ENCODE measurements around the gene RXFP3.

The RXFP3 gene

DNA sequence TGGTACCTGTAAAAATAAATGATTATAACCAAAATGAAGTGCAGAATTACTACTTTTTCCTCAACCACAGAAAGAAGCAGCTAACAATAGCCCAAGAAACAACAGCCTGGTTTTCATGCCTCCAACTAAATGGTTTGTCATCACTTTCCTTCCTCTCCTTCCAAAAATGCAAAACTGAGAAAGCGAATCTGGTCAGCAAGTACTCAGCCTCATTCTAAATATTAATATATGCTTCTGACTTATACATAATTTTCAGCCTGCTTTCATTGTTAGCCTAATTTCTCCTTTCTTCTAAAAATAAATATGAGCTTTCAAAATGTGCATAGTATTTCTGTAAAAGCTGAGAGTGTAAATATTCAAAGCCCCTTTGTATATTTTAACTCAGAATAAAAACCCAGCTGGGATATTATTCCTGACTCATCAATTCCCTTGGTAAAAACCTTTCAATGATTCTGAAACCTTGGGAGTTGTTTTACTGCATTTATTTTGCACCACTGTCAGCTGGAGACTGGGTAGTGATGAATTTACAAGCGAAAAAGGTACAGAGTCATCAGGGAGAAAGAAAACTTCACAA, 21.5 kb downstream of the RXFP3 start:
- TF ChIP-seq GATA2 (IDR thresholded peaks at IDR 0.05; ENCODE audit: low read depth, low read length) (no peak), GATA3 (IDR thresholded peaks at IDR 0.05; ENCODE audit: low read depth, low read length) (no peak)

DNA sequence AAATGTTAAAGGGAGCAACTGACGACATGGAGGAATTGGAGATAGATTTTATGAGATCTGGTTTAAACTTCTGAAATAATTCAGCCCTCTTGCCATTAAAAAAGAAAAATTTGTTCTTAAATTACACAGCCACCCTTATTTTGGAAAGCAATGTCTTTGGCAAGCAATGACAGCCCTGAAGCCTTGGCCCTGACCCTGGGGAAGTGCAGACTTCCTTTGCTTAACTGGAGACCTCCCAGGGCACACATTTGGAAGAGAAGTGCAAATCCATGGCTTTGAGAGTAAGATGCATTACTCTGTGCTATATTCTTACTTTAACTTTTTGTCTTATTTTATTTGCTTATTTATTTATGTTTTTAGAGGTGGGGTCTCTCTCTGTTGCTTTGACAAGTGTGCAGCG, 22.0 kb downstream of the RXFP3 start:
- TF ChIP-seq GATA3 (IDR thresholded peaks at IDR 0.05; ENCODE audit: low read depth, low read length), result no peak
- no peak for TF ChIP-seq GATA2 (IDR thresholded peaks at IDR 0.05; ENCODE audit: low read depth, low read length)

DNA sequence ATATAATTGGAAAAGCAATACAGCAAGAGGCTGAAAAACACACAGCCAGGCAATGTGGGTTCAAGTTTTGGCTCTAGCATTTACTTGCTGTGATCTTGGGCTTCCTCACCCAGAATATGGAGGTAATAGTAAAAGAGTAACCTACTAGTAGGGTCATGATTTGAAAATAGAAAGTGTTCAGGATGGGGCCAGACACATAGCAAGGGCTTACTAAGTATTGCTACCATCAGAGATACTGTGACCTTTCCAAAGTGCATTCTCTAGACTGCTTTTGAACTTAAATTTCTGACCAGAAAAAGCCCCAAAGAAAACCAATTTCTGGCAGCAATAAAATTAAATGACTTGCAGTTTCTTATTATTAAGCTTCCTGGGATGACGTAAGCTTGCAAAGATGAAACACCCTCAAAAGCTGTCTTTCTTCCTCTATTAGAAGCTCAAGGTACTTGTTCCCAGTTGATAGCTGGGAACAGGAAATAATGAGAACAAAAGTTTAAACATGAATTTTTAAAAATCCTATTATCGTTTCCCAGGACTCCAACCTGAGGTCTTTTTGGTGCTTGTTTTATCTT, 28.0 kb downstream of the RXFP3 start:
- no peak for TF ChIP-seq GATA3 (IDR thresholded peaks at IDR 0.05; ENCODE audit: low read depth, low read length)
- TF ChIP-seq GATA2 (IDR thresholded peaks at IDR 0.05; ENCODE audit: low read depth, low read length), result no peak

DNA sequence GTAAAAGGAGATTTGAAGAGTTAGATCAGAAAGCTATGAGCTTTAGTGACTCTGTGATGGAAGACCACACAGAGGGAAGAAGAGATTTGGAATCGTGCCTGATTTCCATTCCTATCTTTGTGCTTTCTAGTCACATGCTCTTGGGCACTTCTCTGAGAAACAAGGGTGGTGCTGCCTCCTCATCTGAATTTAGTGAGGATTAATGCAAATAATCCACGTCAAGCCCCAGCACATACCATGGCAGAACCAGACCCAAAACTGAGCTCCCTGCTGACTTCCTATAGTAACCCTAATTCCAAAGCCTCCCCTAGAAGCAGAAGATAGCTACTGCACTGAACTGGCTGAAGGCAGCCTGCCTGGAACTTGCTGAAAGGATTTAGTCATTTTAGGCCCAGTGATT, 30.6 kb downstream of the RXFP3 start:
- TF ChIP-seq GATA3 (IDR thresholded peaks at IDR 0.05; ENCODE audit: low read depth, low read length) (no peak), GATA2 (IDR thresholded peaks at IDR 0.05; ENCODE audit: low read depth, low read length) (no peak)

DNA sequence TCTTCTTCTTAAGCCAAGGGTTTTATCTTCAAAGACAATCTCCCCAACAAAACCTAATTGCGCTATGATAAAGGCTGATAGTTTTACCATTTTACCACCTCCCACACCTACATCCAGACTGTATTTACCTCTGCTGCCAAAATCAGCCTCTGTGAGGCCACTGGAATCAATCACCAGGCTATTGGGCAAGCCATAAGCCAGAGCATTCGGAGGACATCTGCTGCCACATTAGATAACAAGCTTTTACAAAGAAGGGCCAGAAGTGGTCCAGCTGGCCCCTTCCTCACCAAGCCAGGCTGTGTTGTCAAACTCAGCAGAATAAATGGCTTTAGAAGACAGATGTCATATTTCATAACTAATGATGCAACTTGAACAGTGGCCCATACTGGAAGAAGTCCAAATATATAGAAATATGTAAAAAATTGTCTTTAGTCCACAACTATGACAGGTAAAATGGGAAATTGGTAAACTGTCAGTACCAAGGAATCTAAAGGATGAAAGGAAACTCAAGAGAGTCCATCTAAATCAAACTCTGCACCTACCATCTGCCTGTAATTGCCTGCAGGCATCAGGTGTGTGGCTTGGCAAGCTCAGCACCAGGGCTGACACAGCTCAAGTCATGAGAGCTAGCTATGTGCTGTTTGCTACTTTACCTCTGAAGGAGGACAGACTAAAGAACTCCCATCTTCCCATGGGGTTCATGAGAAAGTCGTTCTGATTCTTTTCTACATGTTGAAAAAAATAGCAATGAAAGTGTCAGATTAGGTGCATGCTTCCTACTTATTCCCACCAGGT, 32.2 kb downstream of the RXFP3 start:
- peak; percentile 52 for TF ChIP-seq GATA3 (IDR thresholded peaks at IDR 0.05; ENCODE audit: low read depth, low read length)
- peak; percentile 73 for TF ChIP-seq GATA2 (IDR thresholded peaks at IDR 0.05; ENCODE audit: low read depth, low read length)

DNA sequence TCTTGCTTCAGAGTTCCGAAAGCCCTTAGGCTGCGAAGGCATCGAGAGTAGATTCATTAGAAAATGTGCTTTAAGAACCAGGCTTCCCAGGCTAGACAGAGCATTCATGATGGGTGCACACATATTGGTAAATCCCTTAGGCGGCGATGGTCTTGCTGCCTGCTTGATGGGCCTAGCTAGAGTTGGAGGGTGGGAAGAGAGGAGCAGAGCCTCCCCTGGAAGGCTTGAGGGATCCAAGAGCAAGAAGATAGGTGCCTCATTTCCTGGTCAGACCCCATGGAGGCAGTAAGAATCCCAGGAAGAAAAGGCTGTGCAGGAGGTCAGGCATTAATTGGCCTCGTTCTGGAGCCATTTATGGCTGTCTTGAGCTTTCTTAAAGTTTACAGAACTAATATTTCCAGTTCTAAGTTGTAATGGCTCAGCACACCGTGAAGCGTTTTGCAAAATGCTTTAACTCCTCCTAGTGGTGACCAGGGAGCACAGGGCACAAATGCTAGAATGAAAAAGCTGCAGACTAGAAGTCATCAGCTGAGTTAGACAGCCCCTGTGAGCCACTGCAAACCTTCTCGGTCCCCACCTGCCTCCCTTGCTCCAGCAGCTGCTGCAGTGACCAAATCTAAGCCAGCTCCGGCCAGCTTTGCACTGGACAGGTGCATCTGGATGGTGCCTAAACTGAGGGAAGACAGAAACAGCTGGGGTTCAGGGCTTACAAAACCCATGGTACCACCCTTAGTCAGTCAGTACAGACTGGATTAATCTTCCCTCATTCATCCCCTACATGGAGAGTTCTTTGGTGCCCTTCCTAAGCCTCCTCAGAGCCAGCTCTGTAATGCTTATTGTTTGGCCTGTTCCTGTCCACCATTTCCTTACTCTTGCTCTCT, 33.6 kb downstream of the RXFP3 start:
- no peak for TF ChIP-seq GATA3 (IDR thresholded peaks at IDR 0.05; ENCODE audit: low read depth, low read length)
- no peak for TF ChIP-seq GATA2 (IDR thresholded peaks at IDR 0.05; ENCODE audit: low read depth, low read length)

DNA sequence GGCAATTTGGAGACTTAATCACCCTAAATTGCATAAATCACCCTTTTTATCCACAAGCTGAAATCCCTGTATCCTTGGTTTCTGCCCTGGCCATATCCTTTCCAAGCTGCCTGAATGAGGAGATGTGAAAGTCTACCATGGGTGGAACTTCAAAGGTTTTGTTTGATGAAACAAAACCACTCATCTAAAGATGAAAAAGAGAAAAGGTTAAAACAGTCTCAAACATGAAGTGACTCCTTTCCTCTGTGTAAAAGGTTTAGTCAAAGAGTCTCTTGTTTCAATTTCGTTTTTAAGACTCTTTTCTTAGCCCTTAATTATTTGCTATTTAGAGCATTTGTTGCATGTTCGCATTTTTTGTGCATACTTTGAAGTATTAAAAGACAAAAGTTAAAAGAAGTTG, 37.1 kb downstream of the RXFP3 start:
- TF ChIP-seq GATA3 (IDR thresholded peaks at IDR 0.05; ENCODE audit: low read depth, low read length) (no peak), GATA2 (IDR thresholded peaks at IDR 0.05; ENCODE audit: low read depth, low read length) (no peak)

DNA sequence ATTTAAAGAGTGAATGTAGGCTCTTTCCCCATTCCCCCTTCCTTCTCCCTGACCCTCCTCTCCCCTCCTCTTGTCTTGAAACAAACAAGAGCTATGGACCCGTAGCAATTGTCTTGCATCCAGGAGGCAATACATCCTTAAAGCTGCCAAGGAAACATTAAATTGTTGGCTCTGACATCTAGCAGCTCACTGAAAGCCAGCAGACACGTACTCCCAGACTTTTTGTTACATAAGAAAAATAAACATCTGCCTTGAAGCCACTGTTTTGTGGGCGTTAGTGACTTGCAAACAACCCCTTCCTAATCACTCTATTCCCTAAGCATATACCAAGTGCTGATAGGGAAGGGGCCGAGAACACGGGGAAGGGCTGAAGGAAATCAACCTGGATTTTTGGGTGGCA, 39.7 kb downstream of the RXFP3 start:
- no peak for TF ChIP-seq GATA3 (IDR thresholded peaks at IDR 0.05; ENCODE audit: low read depth, low read length)
- TF ChIP-seq GATA2 (IDR thresholded peaks at IDR 0.05; ENCODE audit: low read depth, low read length), result no peak

DNA sequence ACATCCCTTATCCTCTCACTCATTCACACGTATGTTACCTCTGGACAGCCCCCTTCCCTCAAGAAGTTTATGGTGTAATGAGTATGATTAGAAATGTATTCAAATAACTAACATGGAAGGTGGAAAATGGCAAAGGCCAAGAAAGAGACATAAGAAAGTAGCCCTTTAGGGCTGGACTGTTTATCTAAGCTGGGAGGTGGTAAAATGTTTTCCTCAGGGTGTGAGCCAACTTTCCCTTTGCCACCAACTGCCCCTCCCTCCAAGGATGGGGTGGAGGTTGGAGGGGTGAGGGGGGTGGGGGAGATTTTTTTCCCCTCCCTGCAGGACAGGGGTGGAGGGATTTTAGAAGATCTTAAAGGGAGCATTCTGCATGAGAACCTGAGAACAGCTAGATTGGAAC, 40.1 kb downstream of the RXFP3 start:
- TF ChIP-seq GATA3 (IDR thresholded peaks at IDR 0.05; ENCODE audit: low read depth, low read length), result no peak
- no peak for TF ChIP-seq GATA2 (IDR thresholded peaks at IDR 0.05; ENCODE audit: low read depth, low read length)

DNA sequence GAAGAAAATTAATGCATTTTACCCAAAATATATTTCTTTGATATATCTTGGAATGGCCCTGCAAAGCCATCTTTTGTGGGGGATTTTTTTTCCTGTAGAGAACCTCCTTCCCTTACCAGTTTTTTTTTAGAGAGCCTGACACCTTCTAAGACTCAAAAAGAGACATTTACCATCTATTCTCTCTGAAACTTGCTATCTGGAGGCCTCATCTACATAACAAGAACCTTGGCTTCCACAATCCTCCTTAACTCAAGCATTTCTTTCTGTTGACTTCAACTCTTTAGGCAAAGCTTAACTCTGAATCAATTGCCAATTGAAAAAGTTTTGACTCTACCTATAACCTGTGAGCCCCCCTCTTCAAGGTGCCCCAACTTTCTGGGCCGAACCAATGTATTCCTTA, 42.1 kb downstream of the RXFP3 start:
- no peak for TF ChIP-seq GATA3 (IDR thresholded peaks at IDR 0.05; ENCODE audit: low read depth, low read length)
- TF ChIP-seq GATA2 (IDR thresholded peaks at IDR 0.05; ENCODE audit: low read depth, low read length), result no peak

DNA sequence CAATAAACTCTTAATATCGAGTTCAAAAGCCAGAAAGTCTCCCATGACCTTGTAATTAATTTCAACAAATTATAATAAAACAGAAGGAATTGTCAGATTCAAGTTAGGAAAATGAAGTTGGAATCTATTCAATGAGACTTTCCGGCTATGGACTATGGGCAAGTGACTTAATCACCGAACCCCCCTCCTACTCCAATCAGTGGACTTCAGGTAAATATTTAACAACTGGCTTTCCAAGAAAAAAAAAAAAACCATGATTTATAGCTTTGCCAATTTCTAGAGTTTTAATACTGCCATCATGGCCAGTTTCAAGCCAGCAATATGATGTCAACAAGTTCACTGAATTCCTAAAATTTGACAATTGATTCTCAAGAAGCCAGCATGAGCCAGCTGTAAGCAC, 43.8 kb downstream of the RXFP3 start:
- TF ChIP-seq GATA2 (IDR thresholded peaks at IDR 0.05; ENCODE audit: low read depth, low read length), result no peak
- TF ChIP-seq GATA3 (IDR thresholded peaks at IDR 0.05; ENCODE audit: low read depth, low read length), result no peak

DNA sequence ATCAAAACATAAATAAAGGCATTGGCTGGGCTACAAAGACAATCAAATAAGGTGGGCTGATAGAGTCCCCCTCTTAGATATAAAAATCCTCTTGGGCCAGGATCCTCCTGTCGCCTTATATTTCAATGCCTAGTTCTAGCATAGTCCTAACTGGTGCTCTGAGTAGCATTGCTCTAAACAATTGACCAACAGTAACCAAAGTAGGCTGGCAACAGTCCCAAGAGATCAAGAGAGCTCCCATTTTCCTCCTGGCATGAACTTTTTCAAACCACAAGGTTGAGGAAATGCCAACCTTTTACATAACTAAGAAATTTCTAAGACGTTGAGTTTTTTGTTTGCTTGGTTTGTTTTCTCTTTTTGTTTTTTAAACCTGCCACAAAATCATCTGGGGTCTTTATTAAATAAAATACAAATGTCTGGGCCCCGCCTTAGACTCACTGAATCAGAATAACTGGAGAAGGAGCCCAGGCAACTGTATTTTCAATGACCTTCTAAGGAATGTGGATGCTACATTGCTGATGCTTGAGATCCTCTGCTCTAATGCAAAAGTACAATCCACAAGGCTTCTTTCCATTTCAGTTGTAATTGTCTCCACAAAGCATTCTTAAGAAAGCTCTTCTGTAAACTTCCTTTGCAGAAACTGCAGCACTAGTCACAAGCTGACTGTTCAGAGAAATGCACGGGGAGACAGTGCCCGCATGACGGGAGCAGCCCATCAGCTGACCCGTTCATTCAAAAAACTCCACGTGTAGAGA, 45.4 kb downstream of the RXFP3 start:
- TF ChIP-seq GATA3 (IDR thresholded peaks at IDR 0.05; ENCODE audit: low read depth, low read length) (no peak), GATA2 (IDR thresholded peaks at IDR 0.05; ENCODE audit: low read depth, low read length) (no peak)

DNA sequence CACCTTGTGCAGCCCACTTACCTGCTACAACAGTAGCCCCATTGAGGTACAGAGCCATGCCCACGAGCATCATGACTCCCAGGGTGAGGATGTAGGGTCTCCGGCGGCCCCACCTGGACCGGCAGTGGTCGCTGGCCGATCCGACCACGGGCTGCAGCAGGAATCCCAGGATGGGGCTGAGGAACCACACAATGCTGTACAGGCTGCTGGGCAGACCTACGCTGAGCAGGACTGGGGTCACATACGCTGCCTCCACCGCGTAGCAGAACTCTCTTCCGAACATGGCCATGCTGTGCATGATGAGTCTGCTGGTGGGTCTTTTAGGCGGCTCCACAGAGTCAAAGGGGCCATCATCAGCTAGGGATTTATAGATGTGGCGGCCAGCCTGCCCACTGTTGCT, 48.0 kb downstream of the RXFP3 start:
- no peak for TF ChIP-seq GATA2 (IDR thresholded peaks at IDR 0.05; ENCODE audit: low read depth, low read length)
- TF ChIP-seq GATA3 (IDR thresholded peaks at IDR 0.05; ENCODE audit: low read depth, low read length), result no peak
